H9 (cell line): ENCODE data around the gene ACTN2. TPM values are rescaled to one million over a fixed set of nuclear protein-coding genes. Genes with fewer than 3 reads are reported as not detected.

Source experiments
- DNase-seq: peaks from one replicate; pipeline ENCODE4 v3.0.0-alpha.2; 2017
- H2AFZ ChIP-seq: one replicate; pipeline ENCODE4 v1.6.1; 2013; ENCODE audit warnings: mild to moderate bottlenecking, low read length, control low read depth, moderate library complexity
- H2AK5ac ChIP-seq: 2 replicates; pipeline ENCODE4 v1.6.1; 2013; ENCODE audit warnings: low read length, control low read depth, mixed read lengths; ENCODE audit not compliant: insufficient read length
- H2BK120ac ChIP-seq: one replicate; pipeline ENCODE4 v1.6.1; 2013; ENCODE audit warnings: low read depth, mild to moderate bottlenecking, low read length, control low read depth, inconsistent platforms; ENCODE audit not compliant: poor library complexity, severe bottlenecking
- H2BK12ac ChIP-seq: 2 replicates; pipeline ENCODE4 v1.6.1; 2013; ENCODE audit warnings: low read length, control low read depth, mixed read lengths, low read depth; ENCODE audit not compliant: insufficient read length
- H2BK15ac ChIP-seq: 2 replicates; pipeline ENCODE4 v1.6.1; 2013; ENCODE audit warnings: low read depth, low read length, control low read depth
- H2BK20ac ChIP-seq: one replicate; pipeline ENCODE4 v1.6.1; 2013; ENCODE audit warnings: low read depth, mild to moderate bottlenecking, low read length, control low read depth, inconsistent platforms; ENCODE audit not compliant: poor library complexity, severe bottlenecking
- H2BK5ac ChIP-seq: 2 replicates; pipeline ENCODE4 v1.6.1; 2013; ENCODE audit warnings: low read length, control low read depth, mixed read lengths; ENCODE audit not compliant: insufficient read length
- H3K14ac ChIP-seq: 2 replicates; pipeline ENCODE4 v1.6.1; 2013; ENCODE audit warnings: low read length, control low read depth; ENCODE audit not compliant: insufficient read depth
- H3K18ac ChIP-seq: 2 replicates; pipeline ENCODE4 v1.6.1; 2013; ENCODE audit warnings: low read depth, mild to moderate bottlenecking, mixed read lengths, low read length, control low read depth; ENCODE audit not compliant: insufficient read length
- H3K23ac ChIP-seq: 2 replicates; pipeline ENCODE4 v1.6.1; 2013; ENCODE audit warnings: low read length, control low read depth, mixed read lengths, low read depth; ENCODE audit not compliant: insufficient read length
- H3K23me2 ChIP-seq: 2 replicates; pipeline ENCODE4 v1.6.1; 2013; ENCODE audit warnings: low read depth, mild to moderate bottlenecking, mixed read lengths, low read length, control low read depth; ENCODE audit not compliant: insufficient read length, poor library complexity, severe bottlenecking
- H3K27ac ChIP-seq: 2 replicates; pipeline ENCODE4 v1.5.1; 2013; ENCODE audit warnings: low read length, control low read depth, mixed read lengths, low read depth; ENCODE audit not compliant: insufficient read length
- H3K27me3 ChIP-seq: 2 replicates; pipeline ENCODE4 v1.6.1; 2013; ENCODE audit warnings: low read length, control low read depth, inconsistent platforms; ENCODE audit not compliant: insufficient read depth
- H3K4ac ChIP-seq: 2 replicates; pipeline ENCODE4 v1.6.1; 2013; ENCODE audit warnings: low read depth, mild to moderate bottlenecking, control low read depth, inconsistent platforms, low read length, moderate library complexity
- H3K4me1 ChIP-seq: 2 replicates; pipeline ENCODE4 v1.6.1; 2013; ENCODE audit warnings: low read length, control low read depth, inconsistent platforms; ENCODE audit not compliant: insufficient read depth
- H3K4me2 ChIP-seq: 2 replicates; pipeline ENCODE4 v1.6.1; 2013; ENCODE audit warnings: low read length, control low read depth, mixed read lengths; ENCODE audit not compliant: insufficient read length, insufficient read depth
- H3K56ac ChIP-seq: 2 replicates; pipeline ENCODE4 v1.6.1; 2013; ENCODE audit warnings: low read depth, mild to moderate bottlenecking, mixed read lengths, low read length, control low read depth; ENCODE audit not compliant: insufficient read length
- H3K79me1 ChIP-seq: 2 replicates; pipeline ENCODE4 v1.6.1; 2013; ENCODE audit warnings: low read depth, mild to moderate bottlenecking, moderate library complexity, low read length, control low read depth, inconsistent platforms; ENCODE audit not compliant: insufficient read depth, poor library complexity, severe bottlenecking
- H3K79me2 ChIP-seq: 2 replicates; pipeline ENCODE4 v1.6.1; 2013; ENCODE audit warnings: low read length, control low read depth, inconsistent platforms; ENCODE audit not compliant: insufficient read depth
- H3K9ac ChIP-seq: 2 replicates; pipeline ENCODE4 v1.6.1; 2013; ENCODE audit warnings: low read length, control low read depth, mixed read lengths; ENCODE audit not compliant: insufficient read length; ENCODE audit errors: extremely low read depth
- H3K9me3 ChIP-seq: one replicate; pipeline ENCODE4 v1.6.1; 2013; ENCODE audit warnings: low read depth, low read length, inconsistent platforms; ENCODE audit not compliant: control insufficient read depth
- H3T11ph ChIP-seq: one replicate; pipeline ENCODE4 v1.6.1; 2013; ENCODE audit warnings: mild to moderate bottlenecking, low read length, control low read depth, inconsistent platforms
- H4K20me1 ChIP-seq: one replicate; pipeline ENCODE4 v1.6.1; 2013; ENCODE audit not compliant: control insufficient read depth, insufficient read length, insufficient read depth
- H4K5ac ChIP-seq: 2 replicates; pipeline ENCODE4 v1.6.1; 2013; ENCODE audit warnings: low read depth, mild to moderate bottlenecking, mixed read lengths, low read length, control low read depth; ENCODE audit not compliant: insufficient read length
- H4K8ac ChIP-seq: replicated peaks from 2 replicates; pipeline ENCODE4 v1.6.1; 2013; ENCODE audit warnings: low read length, control low read depth, mixed read lengths, low read depth; ENCODE audit not compliant: insufficient read length
- H4K91ac ChIP-seq: 2 replicates; pipeline ENCODE4 v1.6.1; 2013; ENCODE audit warnings: low read depth, mild to moderate bottlenecking, moderate library complexity, mixed read lengths, low read length, control low read depth; ENCODE audit not compliant: insufficient read length
- H3K27ac Mint-ChIP-seq, 3 experiments: 2 replicates in 2 of 3; 3 replicates in 1 of 3; pipeline ENCODE4 v1.8.0; 2020 to 2021; ENCODE audit warnings: mixed read lengths in 3 of 3, mild to moderate bottlenecking in 1 of 3, moderate library complexity in 1 of 3
- H3K27me3 Mint-ChIP-seq: 2 replicates; pipeline ENCODE4 v1.8.0; 2021; ENCODE audit warnings: low read depth, mild to moderate bottlenecking, moderate library complexity, mixed read lengths
- H3K36me3 Mint-ChIP-seq, 3 experiments: 2 replicates in 2 of 3; 3 replicates in 1 of 3; pipeline ENCODE4 v1.8.0; 2020 to 2021; ENCODE audit warnings: low read depth in 3 of 3, mixed read lengths in 3 of 3; ENCODE audit not compliant: insufficient read depth in 1 of 3
- H3K4me1 Mint-ChIP-seq, 2 experiments: 2 replicates each; pipeline ENCODE4 v1.8.0; 2020; ENCODE audit warnings: mixed read lengths in 2 of 2
- H3K4me3 Mint-ChIP-seq, 2 experiments: 2 replicates in 1 of 2; 3 replicates in 1 of 2; pipeline ENCODE4 v1.8.0; 2020 to 2021; ENCODE audit warnings: mild to moderate bottlenecking in 2 of 2, mixed read lengths in 2 of 2, moderate library complexity in 1 of 2
- H3K9me3 Mint-ChIP-seq, 2 experiments: 2 replicates in 1 of 2; 3 replicates in 1 of 2; pipeline ENCODE4 v1.8.0; 2020; ENCODE audit warnings: mild to moderate bottlenecking in 2 of 2, mixed read lengths in 2 of 2, moderate library complexity in 1 of 2
- WGBS: extraction: QIAGEN DNeasy Blood & Tissue Kit; methylation state at CpG from one replicate; pipeline ENCODE4 v1.1.7; 2013; ENCODE audit warnings: missing lambda C conversion rate, low lambda C conversion rate, mixed read lengths; ENCODE audit not compliant: insufficient read length; ENCODE audit errors: extremely low coverage; 5-methylcytosine and 5-hydroxymethylcytosine counted together
- total RNA-seq: library from RNA; stranded (reverse); gene quantifications from 2 replicates; pipeline ENCODE4 v1.2.1, GENCODE V29; 2021
- TF ChIP-seq, protein P1 (sequence below): fragments of 200-600 bp; sonication (generic); conservative IDR thresholded peaks from 3 replicates; pipeline ENCODE4 v1.8.0; 2021; ENCODE audit warnings: antibody characterized with exemption, mild to moderate bottlenecking

Gene ACTN2
- total RNA-seq, 1 experiment from 2014 or later = 2.3 TPM

DNA sequence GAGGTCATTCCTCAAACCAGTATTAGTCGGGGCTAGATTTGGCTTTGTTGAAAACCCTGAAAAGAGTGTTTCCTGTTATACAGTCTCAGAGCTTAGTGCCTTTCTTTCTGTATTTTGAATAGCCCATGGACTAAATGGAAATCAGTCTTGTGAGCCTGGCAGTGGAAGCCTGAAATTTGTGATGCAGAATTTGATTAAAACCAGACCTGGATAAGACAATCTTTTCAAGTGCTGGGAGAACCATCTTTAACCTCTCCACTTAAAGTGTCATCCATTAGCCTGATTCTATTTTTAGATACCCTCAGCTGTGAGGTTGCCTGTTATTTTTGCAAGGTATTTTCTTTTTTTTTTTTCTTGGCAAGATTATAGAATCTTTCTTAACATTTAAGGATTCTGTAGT, 19.5 kb downstream of the ACTN2 start:
- H3K27ac Mint-ChIP-seq = no peak overlapping the region

More for the DNA sequence above, 19.5 kb downstream of the ACTN2 start:
- Histone ChIP-seq H3K9me3 (no peaks in the 10 kb centered on the region), H3K23ac (no peak overlapping the region), H3K27ac (no peak overlapping the region), H3K9ac (no peak overlapping the region), H3K18ac (no peak overlapping the region), H3K79me1 (no peaks in the 10 kb centered on the region), H4K91ac (no peak overlapping the region), H2BK120ac (no peak overlapping the region), H4K8ac (no peak overlapping the region), H3K56ac (no peak overlapping the region), H4K5ac (no peak overlapping the region), H3K4me1 (no peaks in the 10 kb centered on the region), H4K20me1 (no peaks in the 10 kb centered on the region), H2AK5ac (no peak overlapping the region), H3K79me2 (no peaks in the 10 kb centered on the region), H3K14ac (no peak overlapping the region), H2AFZ (no peak overlapping the region), H3K27me3 (no peaks in the 10 kb centered on the region), H3T11ph (no peak overlapping the region), H2BK12ac (no peak overlapping the region), H2BK20ac (no peak overlapping the region), H2BK15ac (no peak overlapping the region), H3K4ac (no peak overlapping the region), H3K4me2 (no peak overlapping the region), H2BK5ac (no peak overlapping the region), H3K23me2 (no peaks in the 10 kb centered on the region)
- Mint-ChIP-seq H3K27me3 (no peaks in the 10 kb centered on the region; the same call in 1 of the 2 replicates), H3K9me3 (no peaks in the 10 kb centered on the region), H3K36me3 (no peaks in the 10 kb centered on the region), H3K4me1 (peaks cover 0 to 5% of the 10 kb centered on the region in 2 experiments; a peak in 2 of 4 replicates), H3K4me3 (no peak overlapping the region)
- no peak for DNase-seq
- TF ChIP-seq, protein P1, sequence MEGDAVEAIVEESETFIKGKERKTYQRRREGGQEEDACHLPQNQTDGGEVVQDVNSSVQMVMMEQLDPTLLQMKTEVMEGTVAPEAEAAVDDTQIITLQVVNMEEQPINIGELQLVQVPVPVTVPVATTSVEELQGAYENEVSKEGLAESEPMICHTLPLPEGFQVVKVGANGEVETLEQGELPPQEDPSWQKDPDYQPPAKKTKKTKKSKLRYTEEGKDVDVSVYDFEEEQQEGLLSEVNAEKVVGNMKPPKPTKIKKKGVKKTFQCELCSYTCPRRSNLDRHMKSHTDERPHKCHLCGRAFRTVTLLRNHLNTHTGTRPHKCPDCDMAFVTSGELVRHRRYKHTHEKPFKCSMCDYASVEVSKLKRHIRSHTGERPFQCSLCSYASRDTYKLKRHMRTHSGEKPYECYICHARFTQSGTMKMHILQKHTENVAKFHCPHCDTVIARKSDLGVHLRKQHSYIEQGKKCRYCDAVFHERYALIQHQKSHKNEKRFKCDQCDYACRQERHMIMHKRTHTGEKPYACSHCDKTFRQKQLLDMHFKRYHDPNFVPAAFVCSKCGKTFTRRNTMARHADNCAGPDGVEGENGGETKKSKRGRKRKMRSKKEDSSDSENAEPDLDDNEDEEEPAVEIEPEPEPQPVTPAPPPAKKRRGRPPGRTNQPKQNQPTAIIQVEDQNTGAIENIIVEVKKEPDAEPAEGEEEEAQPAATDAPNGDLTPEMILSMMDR = no peak
- no CpG with 5 or more reads among the region's 1 CpG for WGBS
